ENCODE results near the gene UMODL1.

DNA sequence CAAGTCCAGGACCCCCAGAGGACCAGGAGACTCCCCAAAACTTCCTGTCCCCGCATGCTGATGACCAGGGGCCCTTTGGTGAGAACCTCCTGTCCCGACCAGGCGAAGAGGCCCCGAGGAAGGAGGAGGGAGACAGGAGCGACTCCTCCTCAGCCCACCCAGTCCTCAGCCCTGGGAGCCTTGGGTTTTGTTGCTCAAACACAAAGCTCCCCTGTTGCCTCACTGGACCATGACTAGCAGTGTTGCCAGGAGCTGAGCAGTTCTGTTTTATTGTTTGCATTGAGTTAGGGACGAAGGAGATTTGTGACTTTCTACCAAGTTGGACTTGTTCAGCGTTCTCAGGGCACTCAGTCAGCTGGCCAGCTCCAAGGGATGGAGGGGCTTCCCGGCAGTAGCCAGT is 10.0 kb downstream of the UMODL1 start:
- TF ChIP-seq GATA2 (IDR thresholded peaks at IDR 0.05; ENCODE audit: low read depth, low read length) (no peak), GATA3 (IDR thresholded peaks at IDR 0.05; ENCODE audit: low read depth, low read length) (no peak)

Data from SH-SY5Y (cell line).